H9 (cell line): ENCODE results near the gene SPRY4. TPM values are rescaled to one million over a fixed set of nuclear protein-coding genes. Genes with fewer than 3 reads are reported as not detected.

Experiments
- DNase-seq: peaks from one replicate; pipeline ENCODE4 v3.0.0-alpha.2; 2017
- H2AFZ ChIP-seq: one replicate; pipeline ENCODE4 v1.6.1; 2013; ENCODE audit warnings: mild to moderate bottlenecking, low read length, control low read depth, moderate library complexity
- H2AK5ac ChIP-seq: 2 replicates; pipeline ENCODE4 v1.6.1; 2013; ENCODE audit warnings: low read length, control low read depth, mixed read lengths; ENCODE audit not compliant: insufficient read length
- H2BK120ac ChIP-seq: one replicate; pipeline ENCODE4 v1.6.1; 2013; ENCODE audit warnings: low read depth, mild to moderate bottlenecking, low read length, control low read depth, inconsistent platforms; ENCODE audit not compliant: poor library complexity, severe bottlenecking
- H2BK12ac ChIP-seq: 2 replicates; pipeline ENCODE4 v1.6.1; 2013; ENCODE audit warnings: low read length, control low read depth, mixed read lengths, low read depth; ENCODE audit not compliant: insufficient read length
- H2BK15ac ChIP-seq: 2 replicates; pipeline ENCODE4 v1.6.1; 2013; ENCODE audit warnings: low read depth, low read length, control low read depth
- H2BK20ac ChIP-seq: one replicate; pipeline ENCODE4 v1.6.1; 2013; ENCODE audit warnings: low read depth, mild to moderate bottlenecking, low read length, control low read depth, inconsistent platforms; ENCODE audit not compliant: poor library complexity, severe bottlenecking
- H2BK5ac ChIP-seq: 2 replicates; pipeline ENCODE4 v1.6.1; 2013; ENCODE audit warnings: low read length, control low read depth, mixed read lengths; ENCODE audit not compliant: insufficient read length
- H3K14ac ChIP-seq: 2 replicates; pipeline ENCODE4 v1.6.1; 2013; ENCODE audit warnings: low read length, control low read depth; ENCODE audit not compliant: insufficient read depth
- H3K18ac ChIP-seq: 2 replicates; pipeline ENCODE4 v1.6.1; 2013; ENCODE audit warnings: low read depth, mild to moderate bottlenecking, mixed read lengths, low read length, control low read depth; ENCODE audit not compliant: insufficient read length
- H3K23ac ChIP-seq: 2 replicates; pipeline ENCODE4 v1.6.1; 2013; ENCODE audit warnings: low read length, control low read depth, mixed read lengths, low read depth; ENCODE audit not compliant: insufficient read length
- H3K23me2 ChIP-seq: 2 replicates; pipeline ENCODE4 v1.6.1; 2013; ENCODE audit warnings: low read depth, mild to moderate bottlenecking, mixed read lengths, low read length, control low read depth; ENCODE audit not compliant: insufficient read length, poor library complexity, severe bottlenecking
- H3K27ac ChIP-seq: 2 replicates; pipeline ENCODE4 v1.5.1; 2013; ENCODE audit warnings: low read length, control low read depth, mixed read lengths, low read depth; ENCODE audit not compliant: insufficient read length
- H3K27me3 ChIP-seq: 2 replicates; pipeline ENCODE4 v1.6.1; 2013; ENCODE audit warnings: low read length, control low read depth, inconsistent platforms; ENCODE audit not compliant: insufficient read depth
- H3K4ac ChIP-seq: 2 replicates; pipeline ENCODE4 v1.6.1; 2013; ENCODE audit warnings: low read depth, mild to moderate bottlenecking, control low read depth, inconsistent platforms, low read length, moderate library complexity
- H3K4me1 ChIP-seq: 2 replicates; pipeline ENCODE4 v1.6.1; 2013; ENCODE audit warnings: low read length, control low read depth, inconsistent platforms; ENCODE audit not compliant: insufficient read depth
- H3K4me2 ChIP-seq: 2 replicates; pipeline ENCODE4 v1.6.1; 2013; ENCODE audit warnings: low read length, control low read depth, mixed read lengths; ENCODE audit not compliant: insufficient read length, insufficient read depth
- H3K56ac ChIP-seq: 2 replicates; pipeline ENCODE4 v1.6.1; 2013; ENCODE audit warnings: low read depth, mild to moderate bottlenecking, mixed read lengths, low read length, control low read depth; ENCODE audit not compliant: insufficient read length
- H3K79me1 ChIP-seq: 2 replicates; pipeline ENCODE4 v1.6.1; 2013; ENCODE audit warnings: low read depth, mild to moderate bottlenecking, moderate library complexity, low read length, control low read depth, inconsistent platforms; ENCODE audit not compliant: insufficient read depth, poor library complexity, severe bottlenecking
- H3K79me2 ChIP-seq: 2 replicates; pipeline ENCODE4 v1.6.1; 2013; ENCODE audit warnings: low read length, control low read depth, inconsistent platforms; ENCODE audit not compliant: insufficient read depth
- H3K9ac ChIP-seq: 2 replicates; pipeline ENCODE4 v1.6.1; 2013; ENCODE audit warnings: low read length, control low read depth, mixed read lengths; ENCODE audit not compliant: insufficient read length; ENCODE audit errors: extremely low read depth
- H3K9me3 ChIP-seq: one replicate; pipeline ENCODE4 v1.6.1; 2013; ENCODE audit warnings: low read depth, low read length, inconsistent platforms; ENCODE audit not compliant: control insufficient read depth
- H3T11ph ChIP-seq: one replicate; pipeline ENCODE4 v1.6.1; 2013; ENCODE audit warnings: mild to moderate bottlenecking, low read length, control low read depth, inconsistent platforms
- H4K20me1 ChIP-seq: one replicate; pipeline ENCODE4 v1.6.1; 2013; ENCODE audit not compliant: control insufficient read depth, insufficient read length, insufficient read depth
- H4K5ac ChIP-seq: 2 replicates; pipeline ENCODE4 v1.6.1; 2013; ENCODE audit warnings: low read depth, mild to moderate bottlenecking, mixed read lengths, low read length, control low read depth; ENCODE audit not compliant: insufficient read length
- H4K8ac ChIP-seq: replicated peaks from 2 replicates; pipeline ENCODE4 v1.6.1; 2013; ENCODE audit warnings: low read length, control low read depth, mixed read lengths, low read depth; ENCODE audit not compliant: insufficient read length
- H4K91ac ChIP-seq: 2 replicates; pipeline ENCODE4 v1.6.1; 2013; ENCODE audit warnings: low read depth, mild to moderate bottlenecking, moderate library complexity, mixed read lengths, low read length, control low read depth; ENCODE audit not compliant: insufficient read length
- H3K27ac Mint-ChIP-seq, 3 experiments: 2 replicates in 2 of 3; 3 replicates in 1 of 3; pipeline ENCODE4 v1.8.0; 2020 to 2021; ENCODE audit warnings: mixed read lengths in 3 of 3, mild to moderate bottlenecking in 1 of 3, moderate library complexity in 1 of 3
- H3K27me3 Mint-ChIP-seq: 2 replicates; pipeline ENCODE4 v1.8.0; 2021; ENCODE audit warnings: low read depth, mild to moderate bottlenecking, moderate library complexity, mixed read lengths
- H3K36me3 Mint-ChIP-seq, 3 experiments: 2 replicates in 2 of 3; 3 replicates in 1 of 3; pipeline ENCODE4 v1.8.0; 2020 to 2021; ENCODE audit warnings: low read depth in 3 of 3, mixed read lengths in 3 of 3; ENCODE audit not compliant: insufficient read depth in 1 of 3
- H3K4me1 Mint-ChIP-seq, 2 experiments: 2 replicates each; pipeline ENCODE4 v1.8.0; 2020; ENCODE audit warnings: mixed read lengths in 2 of 2
- H3K4me3 Mint-ChIP-seq, 2 experiments: 2 replicates in 1 of 2; 3 replicates in 1 of 2; pipeline ENCODE4 v1.8.0; 2020 to 2021; ENCODE audit warnings: mild to moderate bottlenecking in 2 of 2, mixed read lengths in 2 of 2, moderate library complexity in 1 of 2
- H3K9me3 Mint-ChIP-seq, 2 experiments: 2 replicates in 1 of 2; 3 replicates in 1 of 2; pipeline ENCODE4 v1.8.0; 2020; ENCODE audit warnings: mild to moderate bottlenecking in 2 of 2, mixed read lengths in 2 of 2, moderate library complexity in 1 of 2
- CTCF ChIP-seq: fragments of 200-600 bp; sonication (generic); conservative IDR thresholded peaks from 3 replicates; pipeline ENCODE4 v1.8.0; 2021; ENCODE audit warnings: antibody characterized with exemption, mild to moderate bottlenecking
- WGBS: extraction: QIAGEN DNeasy Blood & Tissue Kit; methylation state at CpG from one replicate; pipeline ENCODE4 v1.1.7; 2013; ENCODE audit warnings: missing lambda C conversion rate, low lambda C conversion rate, mixed read lengths; ENCODE audit not compliant: insufficient read length; ENCODE audit errors: extremely low coverage; 5-methylcytosine and 5-hydroxymethylcytosine counted together
- total RNA-seq: library from RNA; stranded (reverse); gene quantifications from 2 replicates; pipeline ENCODE4 v1.2.1, GENCODE V29; 2021

SPRY4 gene
- total RNA-seq, 1 experiment from 2014 or later, result 92.4 TPM

GRCh38 chr5:142317173-142317572 lies 7.6 kb downstream of the SPRY4 start:
- H3K36me3 Mint-ChIP-seq, result peaks cover 16 to 88% (median 85%) of the 10 kb centered on the region in 3 experiments
- Histone ChIP-seq H4K5ac (no peak overlapping the region), H3K14ac (no peak overlapping the region), H3T11ph (no peak overlapping the region), H3K18ac (no peak overlapping the region), H3K79me1 (no peaks in the 10 kb centered on the region), H3K23ac (no peak overlapping the region), H3K9ac (no peak overlapping the region), H3K56ac (no peak overlapping the region), H3K27ac (no peak overlapping the region), H3K79me2 (peaks cover 98% of the 10 kb centered on the region), H2BK15ac (no peak overlapping the region), H4K20me1 (peaks cover 8% of the 10 kb centered on the region), H3K27me3 (no peaks in the 10 kb centered on the region), H3K4me2 (no peak overlapping the region), H4K8ac (no peak overlapping the region), H4K91ac (no peak overlapping the region), H2AK5ac (no peak overlapping the region), H3K9me3 (no peaks in the 10 kb centered on the region), H2BK20ac (no peak overlapping the region), H2BK12ac (no peak overlapping the region), H3K4ac (no peak overlapping the region), H2AFZ (no peak overlapping the region), H3K4me1 (peaks cover 16% of the 10 kb centered on the region), H2BK5ac (no peak overlapping the region), H3K23me2 (peaks cover 6% of the 10 kb centered on the region), H2BK120ac (no peak overlapping the region)
- no peak for TF ChIP-seq CTCF
- H3K27me3 Mint-ChIP-seq, result no peaks in the 10 kb centered on the region; the same call in 1 of the 2 replicates
- peaks cover 76 to 79% of the 10 kb centered on the region in 2 experiments for H3K4me1 Mint-ChIP-seq
- no peak for DNase-seq
- H3K4me3 Mint-ChIP-seq, result peak overlapping the region in 1 of 2 experiments; percentile 99; a peak in 3 of 5 replicates
- H3K9me3 Mint-ChIP-seq, result no peaks in the 10 kb centered on the region
- no CpG with 5 or more reads among the region's 5 CpGs for WGBS
- H3K27ac Mint-ChIP-seq, result no peak overlapping the region; a peak in 2 of 7 replicates
